H1 (cell line): ENCODE measurements around the gene COL4A2. TPM values are rescaled to one million over a fixed set of nuclear protein-coding genes. Genes with fewer than 3 reads are reported as not detected.

Experiments used
- CTCF ChIA-PET: fragments of 300-600 bp; sonication (Branson Sonifier 250); formaldehyde crosslinking; loops from one replicate; lab custom pipeline; 2021; ENCODE audit not compliant: partially characterized antibody; lab: Charles Lee
- POLR2A ChIA-PET: fragments of 300-600 bp; sonication (Branson Sonifier 250); formaldehyde crosslinking; loops from one replicate; lab custom pipeline; 2021; ENCODE audit warnings: inconsistent platforms; ENCODE audit not compliant: partially characterized antibody; lab: Charles Lee
- DNase-seq, 2 experiments: peaks; one replicate each; pipeline versions ENCODE4 v3.0.0 to v3.0.0-alpha.2; 2010 to 2022; ENCODE audit warnings: low spot score in 2 of 2, low read depth in 1 of 2, mixed read lengths in 1 of 2
- FAIRE-seq: peaks from 2 replicates; lab custom pipeline; 2011; peaks lifted over from hg19 to GRCh38; lab: Jason Lieb, UNC
- H2AFZ ChIP-seq: 2 replicates; pipeline ENCODE4 v1.8.1; 2012; ENCODE audit warnings: low read length, inconsistent platforms
- H2AK5ac ChIP-seq: 2 replicates; pipeline ENCODE4 v1.6.1; 2013; ENCODE audit warnings: low read depth, low read length
- H2BK120ac ChIP-seq: replicated peaks from 2 replicates; pipeline ENCODE3; 2013; ENCODE audit warnings: low read depth, low read length, inconsistent platforms
- H2BK12ac ChIP-seq: 2 replicates; pipeline ENCODE4 v1.6.1; 2013; ENCODE audit warnings: low read depth, low read length
- H2BK15ac ChIP-seq: 2 replicates; pipeline ENCODE4 v1.6.1; 2013; ENCODE audit warnings: low read length
- H2BK20ac ChIP-seq: 2 replicates; pipeline ENCODE4 v1.6.1; 2013; ENCODE audit warnings: low read length
- H2BK5ac ChIP-seq: 2 replicates; pipeline ENCODE4 v1.6.1; 2013; ENCODE audit warnings: low read depth, low read length
- H3K14ac ChIP-seq: 2 replicates; pipeline ENCODE4 v1.6.1; 2013; ENCODE audit warnings: inconsistent platforms; ENCODE audit not compliant: insufficient read length
- H3K18ac ChIP-seq: 2 replicates; pipeline ENCODE4 v1.6.1; 2013; ENCODE audit warnings: low read length; ENCODE audit errors: extremely low read depth
- H3K23ac ChIP-seq: 2 replicates; pipeline ENCODE4 v1.6.1; 2013; ENCODE audit warnings: inconsistent platforms; ENCODE audit not compliant: insufficient read length
- H3K23me2 ChIP-seq: 2 replicates; pipeline ENCODE4 v1.6.1; 2013; ENCODE audit warnings: low read depth, low read length
- H3K27ac ChIP-seq: 2 replicates; pipeline ENCODE4 v1.6.1; 2011; ENCODE audit warnings: low read depth, low read length, inconsistent platforms
- H3K27me3 ChIP-seq, 4 experiments: replicated peaks in 1 of 4; 1 replicate in 1 of 4; 2 replicates in 3 of 4; pipeline versions ENCODE4 v1.6.1 to v1.8.1; 2011 to 2013; ENCODE audit warnings: low read length in 3 of 4, mild to moderate bottlenecking in 3 of 4, inconsistent platforms in 2 of 4, mixed read lengths in 2 of 4, moderate library complexity in 1 of 4; ENCODE audit not compliant: control insufficient read depth in 3 of 4, insufficient read depth in 3 of 4; ENCODE audit errors: extremely low read depth in 1 of 4
- H3K36me3 ChIP-seq, 4 experiments: 2 replicates each; pipeline versions ENCODE4 v1.6.1 to v1.8.1; 2011 to 2013; ENCODE audit warnings: mild to moderate bottlenecking in 4 of 4, low read length in 3 of 4, moderate library complexity in 2 of 4, control low read depth in 1 of 4, inconsistent platforms in 1 of 4; ENCODE audit not compliant: insufficient read depth in 4 of 4, control insufficient read depth in 2 of 4
- H3K4ac ChIP-seq: replicated peaks from 2 replicates; pipeline ENCODE3; 2013; ENCODE audit warnings: low read length, low read depth, mixed read lengths, inconsistent platforms; ENCODE audit not compliant: insufficient read length
- H3K4me1 ChIP-seq, 4 experiments: replicated peaks in 1 of 4; 1 replicate in 1 of 4; 2 replicates in 3 of 4; pipeline versions ENCODE4 v1.6.1 to v1.8.1; 2011 to 2013; ENCODE audit warnings: low read length in 3 of 4, inconsistent platforms in 2 of 4, mixed read lengths in 1 of 4; ENCODE audit not compliant: insufficient read depth in 4 of 4, control insufficient read depth in 3 of 4
- H3K4me2 ChIP-seq, 2 experiments: 2 replicates each; pipeline versions ENCODE4 v1.6.1 to v1.8.1; 2011 to 2013; ENCODE audit warnings: low read depth in 2 of 2, low read length in 2 of 2, control low read depth in 1 of 2, inconsistent platforms in 1 of 2, mild to moderate bottlenecking in 1 of 2; ENCODE audit not compliant: insufficient read depth in 1 of 2
- H3K4me3 ChIP-seq, 4 experiments: fragments of 200-600, 300-600 bp in 1 of 4; sonication (generic), shearing (Covaris generic), sonication (Bioruptor Twin) in 1 of 4; 2 replicates each; pipeline versions ENCODE4 v1.5.1 to v1.8.1; 2011 to 2016; ENCODE audit warnings: low read length in 4 of 4, low read depth in 3 of 4, control low read depth in 2 of 4, inconsistent platforms in 2 of 4, mild to moderate bottlenecking in 2 of 4, mixed read lengths in 1 of 4, moderate library complexity in 1 of 4; ENCODE audit not compliant: insufficient read depth in 2 of 4; ENCODE audit errors: extremely low read depth in 1 of 4
- H3K56ac ChIP-seq: replicated peaks from 2 replicates; pipeline ENCODE3; 2013; ENCODE audit warnings: low read depth, mild to moderate bottlenecking, mixed read lengths, low read length, inconsistent platforms; ENCODE audit not compliant: insufficient read length
- H3K79me1 ChIP-seq: 2 replicates; pipeline ENCODE4 v1.6.1; 2013; ENCODE audit warnings: low read depth, low read length, control low read depth
- H3K79me2 ChIP-seq, 2 experiments: 2 replicates each; pipeline versions ENCODE4 v1.6.1 to v1.8.1; 2012 to 2013; ENCODE audit warnings: low read length in 2 of 2, mild to moderate bottlenecking in 2 of 2, inconsistent platforms in 1 of 2; ENCODE audit not compliant: insufficient read depth in 2 of 2, control insufficient read depth in 1 of 2
- H3K9ac ChIP-seq, 4 experiments: replicated peaks in 1 of 4; 1 replicate in 1 of 4; 2 replicates in 3 of 4; pipeline versions ENCODE4 v1.6.1 to v1.8.1; 2011 to 2013; ENCODE audit warnings: low read depth in 3 of 4, low read length in 3 of 4, control low read depth in 2 of 4, mild to moderate bottlenecking in 2 of 4, moderate library complexity in 2 of 4, inconsistent platforms in 1 of 4; ENCODE audit errors: extremely low read depth in 1 of 4
- H3K9me3 ChIP-seq, 2 experiments: 2 replicates each; pipeline versions ENCODE4 v1.6.1 to v1.8.1; 2012 to 2013; ENCODE audit warnings: mild to moderate bottlenecking in 2 of 2, moderate library complexity in 2 of 2, control low read depth in 1 of 2, inconsistent platforms in 1 of 2, low read depth in 1 of 2, low read length in 1 of 2, mixed read lengths in 1 of 2; ENCODE audit not compliant: insufficient read depth in 2 of 2
- H4K20me1 ChIP-seq, 2 experiments: replicated peaks in 1 of 2; 2 replicates each; pipeline versions ENCODE3 to v1.8.1; 2011 to 2013; ENCODE audit warnings: inconsistent platforms in 2 of 2, low read length in 2 of 2, mild to moderate bottlenecking in 1 of 2; ENCODE audit not compliant: insufficient read depth in 2 of 2, control insufficient read depth in 1 of 2
- H4K5ac ChIP-seq: 2 replicates; pipeline ENCODE4 v1.6.1; 2013; ENCODE audit warnings: low read length, low read depth, mixed read lengths, inconsistent platforms; ENCODE audit not compliant: insufficient read length
- H4K8ac ChIP-seq: 2 replicates; pipeline ENCODE4 v1.8.0; 2013; ENCODE audit warnings: mild to moderate bottlenecking, moderate library complexity, low read length, inconsistent platforms; ENCODE audit not compliant: insufficient read depth; ENCODE audit errors: extremely low read depth
- H4K91ac ChIP-seq: replicated peaks from 2 replicates; pipeline ENCODE3; 2013; ENCODE audit warnings: low read length, mixed read lengths, inconsistent platforms; ENCODE audit not compliant: insufficient read length
- ATF2 ChIP-seq: IDR thresholded peaks from 2 replicates; pipeline ENCODE4 v1.6.1; 2012; ENCODE audit warnings: low read length, inconsistent platforms
- BCL11A ChIP-seq, 2 experiments: IDR thresholded peaks; one replicate each; pipeline ENCODE4 v1.6.1; 2011; ENCODE audit warnings: low read depth in 2 of 2, low read length in 2 of 2, mild to moderate bottlenecking in 2 of 2
- CREB1 ChIP-seq: IDR thresholded peaks from 2 replicates; pipeline ENCODE4 v1.6.1; 2012; ENCODE audit warnings: inconsistent platforms
- MAFK ChIP-seq: IDR thresholded peaks from 2 replicates; pipeline ENCODE4 v1.6.1; 2012; ENCODE audit warnings: low read depth, mild to moderate bottlenecking, improper control_type of control experiment, low read length
- RAD21 ChIP-seq, 2 experiments: IDR thresholded peaks in 1 of 2; conservative IDR thresholded peaks in 1 of 2; 2 replicates each; pipeline ENCODE4 v1.6.1; 2011; ENCODE audit warnings: low read depth in 2 of 2, low read length in 2 of 2, improper control_type of control experiment in 1 of 2, inconsistent platforms in 1 of 2, mild to moderate bottlenecking in 1 of 2, moderate library complexity in 1 of 2
- WGBS, 2 experiments: shearing (Covaris generic) in 1 of 2; methylation state at CpG; one replicate each; pipeline versions ENCODE4 v1.1.6 to v1.1.7; 2013 to 2015; ENCODE audit warnings: low lambda C conversion rate in 2 of 2, mixed read lengths in 2 of 2, inconsistent platforms in 1 of 2, low coverage in 1 of 2, missing lambda C conversion rate in 1 of 2; ENCODE audit not compliant: insufficient replicate concordance in 2 of 2, insufficient coverage in 1 of 2, insufficient read length in 1 of 2; ENCODE audit errors: extremely low coverage in 1 of 2, missing lambda C conversion rate in 1 of 2; 5-methylcytosine and 5-hydroxymethylcytosine counted together
- polyA plus RNA-seq, 7 experiments: library from polyadenylated mRNA; depleted of rRNA in 3 of 7; stranded (reverse) in 5 of 7; unstranded in 2 of 7; fragments of >200 nt in 5 of 7; fragments of 200-250 nt in 2 of 7; gene quantifications; 1 replicate in 5 of 7; 2 replicates in 1 of 7; 4 replicates in 1 of 7; pipeline versions ENCODE4 v1.2.1 to v1.2.3, GENCODE V29; 2011 to 2013; ENCODE audit warnings: missing spikeins in 2 of 7, mixed read lengths in 2 of 7
- total RNA-seq: library from RNA; stranded (reverse); fragmentation: NEBNext Ultra II Directional; extraction: Animal tissue kit (Norgen Biotek cat#: 25700); gene quantifications from 2 replicates; pipeline ENCODE4 v1.2.1, GENCODE V29; 2021

The COL4A2 gene
- total and polyA plus RNA-seq, 2 of the 8 experiments (the other 6 are each of a cell fraction or from before 2014, with no cell fraction given) = 80.4 to 87.3 TPM

- no peaks in the 10 kb centered on the region for H3K9me3 ChIP-seq
- no peak overlapping the region for H4K5ac ChIP-seq
- H3K36me3 ChIP-seq = peaks cover 0 to 4% (median 0%) of the 10 kb centered on the region in 4 experiments; a peak in 3 of 8 replicates
- no peaks in the 10 kb centered on the region for H4K20me1 ChIP-seq
- no peaks in the 10 kb centered on the region for H3K27me3 ChIP-seq
- no peak overlapping the region for H2AFZ ChIP-seq
- H3K79me2 ChIP-seq = no peaks in the 10 kb centered on the region
- no peak overlapping the region for H4K91ac ChIP-seq
- H2BK12ac ChIP-seq = no peak overlapping the region
- no peak overlapping the region for H2AK5ac ChIP-seq
- no peak overlapping the region for H3K56ac ChIP-seq
- H2BK5ac ChIP-seq = no peak overlapping the region; the same call in 1 of the 2 replicates
- no peak overlapping the region for H2BK20ac ChIP-seq
- H3K4ac ChIP-seq = no peak overlapping the region
- H3K14ac ChIP-seq = no peak overlapping the region
- H3K23ac ChIP-seq = no peak overlapping the region
- H3K18ac ChIP-seq = no peak overlapping the region; the same call in 1 of the 2 replicates
- DNase-seq (no peak), FAIRE-seq (no peak)
- H4K8ac ChIP-seq = no peak overlapping the region
- CTCF ChIA-PET = interaction anchor here (0.9 to 1.6 kb wide), 4 partner anchors 30 to 227 kb away, joined by 3 to 4 read pairs (median 4); no protein-coding TSS in a partner anchor
- no peak overlapping the region for H2BK15ac ChIP-seq
- POLR2A ChIA-PET = no interaction called here
- H3K79me1 ChIP-seq = no peaks in the 10 kb centered on the region
- no peak overlapping the region for H2BK120ac ChIP-seq
- H3K27ac ChIP-seq = no peak overlapping the region
- H3K9ac ChIP-seq = no peak overlapping the region
- H3K23me2 ChIP-seq = no peaks in the 10 kb centered on the region
- 93% methylated on average over 23 of the region's 24 CpGs; no CpG with 5 or more reads in 1 of the 2 experiments for WGBS, 2 experiments
- H3K4me1 ChIP-seq = peaks cover 0 to 3% (median under 1%) of the 10 kb centered on the region in 4 experiments; a peak in 4 of 7 replicates
- no peak overlapping the region for H3K4me3 ChIP-seq
- H3K4me2 ChIP-seq = no peak overlapping the region
- no peak for TF ChIP-seq BCL11A (IDR thresholded peaks at IDR 0.05; ENCODE audit: low read depth in 2 of 2, low read length in 2 of 2)
- TF ChIP-seq CREB1 = no peak
- TF ChIP-seq ATF2 = no peak
- no peak for TF ChIP-seq MAFK
- TF ChIP-seq RAD21 (IDR thresholded peaks at IDR 0.05 in 1 of 2, conservative IDR thresholded peaks at IDR 0.05 in 1 of 2; ENCODE audit: low read depth in 2 of 2, low read length in 2 of 2) = no peak
Measured at GRCh38 chr13:110450016-110450900, 143.2 kb downstream of the COL4A2 start.
